Measurements from ENCODE around the gene THAP12. TPM values are rescaled to one million over a fixed set of nuclear protein-coding genes. Genes with fewer than 3 reads are reported as not detected.
A peak's percentile ranks its signal among the peaks of the same experiment; 100 is the strongest.

The THAP12 gene
- total RNA-seq, 4 donors from 2014 or later = 13.3 to 35.2 (median 22.9) TPM

- no peak overlapping the region for H3K4me3 ChIP-seq
- no peak for DNase-seq
These were observed 13.5 kb upstream of the THAP12 start for GRCh38 chr11:76394411-76394810.

GRCh38 chr11:76392870-76393269 lies 11.9 kb upstream of the THAP12 start:
- H3K27me3 ChIP-seq = no peaks in the 10 kb centered on the region
- no peak overlapping the region for H3K4me3 ChIP-seq
- no peak for DNase-seq
- intact Hi-C loops (cut with DNase I; ENCODE audit: low total_unique reads) = no loop called here
- no peaks in the 10 kb centered on the region for H3K9me3 ChIP-seq
- H3K27ac ChIP-seq = no peak overlapping the region
- TF ChIP-seq, protein P1, sequence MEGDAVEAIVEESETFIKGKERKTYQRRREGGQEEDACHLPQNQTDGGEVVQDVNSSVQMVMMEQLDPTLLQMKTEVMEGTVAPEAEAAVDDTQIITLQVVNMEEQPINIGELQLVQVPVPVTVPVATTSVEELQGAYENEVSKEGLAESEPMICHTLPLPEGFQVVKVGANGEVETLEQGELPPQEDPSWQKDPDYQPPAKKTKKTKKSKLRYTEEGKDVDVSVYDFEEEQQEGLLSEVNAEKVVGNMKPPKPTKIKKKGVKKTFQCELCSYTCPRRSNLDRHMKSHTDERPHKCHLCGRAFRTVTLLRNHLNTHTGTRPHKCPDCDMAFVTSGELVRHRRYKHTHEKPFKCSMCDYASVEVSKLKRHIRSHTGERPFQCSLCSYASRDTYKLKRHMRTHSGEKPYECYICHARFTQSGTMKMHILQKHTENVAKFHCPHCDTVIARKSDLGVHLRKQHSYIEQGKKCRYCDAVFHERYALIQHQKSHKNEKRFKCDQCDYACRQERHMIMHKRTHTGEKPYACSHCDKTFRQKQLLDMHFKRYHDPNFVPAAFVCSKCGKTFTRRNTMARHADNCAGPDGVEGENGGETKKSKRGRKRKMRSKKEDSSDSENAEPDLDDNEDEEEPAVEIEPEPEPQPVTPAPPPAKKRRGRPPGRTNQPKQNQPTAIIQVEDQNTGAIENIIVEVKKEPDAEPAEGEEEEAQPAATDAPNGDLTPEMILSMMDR (IDR thresholded peaks at IDR 0.05) = no peak
- no peak for TF ChIP-seq EP300 (IDR thresholded peaks at IDR 0.05; ENCODE audit: low read depth)
- TF ChIP-seq POLR2AphosphoS5 (IDR thresholded peaks at IDR 0.05) = no peak
- TF ChIP-seq POLR2A (IDR thresholded peaks at IDR 0.05) = no peak
- in situ Hi-C loops (cut with MboI; ENCODE audit: low pct_ligation_motif_present in 1 of 4, low pct_unique_long_range_greater_than_20kb in 1 of 4, low sequenced_read_pairs in 3 of 4) = no loop called here
- no peaks in the 10 kb centered on the region for H3K36me3 ChIP-seq
- H3K4me1 ChIP-seq = peaks cover 0 to 5% (median 0%) of the 10 kb centered on the region in 4 donors
- 63 to 93% methylated on average over 1 of the region's 1 CpG for WGBS, 2 donors (ENCODE audit: low coverage in 1 of 2)

More at GRCh38 chr11:76394411-76394810, 13.5 kb upstream of the THAP12 start:
- in situ Hi-C loops (cut with MboI; ENCODE audit: low pct_ligation_motif_present in 1 of 4, low pct_unique_long_range_greater_than_20kb in 1 of 4, low sequenced_read_pairs in 3 of 4) (no loop called here), intact Hi-C loops (cut with DNase I; ENCODE audit: low total_unique reads) (no loop called here)
- H3K9me3 ChIP-seq = no peaks in the 10 kb centered on the region
- no peak overlapping the region for H3K27ac ChIP-seq
- H3K27me3 ChIP-seq = no peaks in the 10 kb centered on the region
- TF ChIP-seq, protein P1 (IDR thresholded peaks at IDR 0.05) = no peak
- TF ChIP-seq EP300 (IDR thresholded peaks at IDR 0.05; ENCODE audit: low read depth) (no peak), POLR2AphosphoS5 (IDR thresholded peaks at IDR 0.05) (no peak), POLR2A (IDR thresholded peaks at IDR 0.05) (no peak)
- H3K36me3 ChIP-seq = no peaks in the 10 kb centered on the region
- peaks cover 0 to 5% (median 0%) of the 10 kb centered on the region in 4 donors for H3K4me1 ChIP-seq

GRCh38 chr11:76391811-76392475 lies 11.0 kb upstream of the THAP12 start:
- intact Hi-C loops (cut with DNase I; ENCODE audit: low total_unique reads) = no loop called here
- H3K27ac ChIP-seq = no peak overlapping the region
- in situ Hi-C loops (cut with MboI; ENCODE audit: low pct_ligation_motif_present in 1 of 4, low pct_unique_long_range_greater_than_20kb in 1 of 4, low sequenced_read_pairs in 3 of 4) = no loop called here

GRCh38 chr11:76391021-76391420 lies 10.1 kb upstream of the THAP12 start:
- H3K4me1 ChIP-seq = peaks cover 0 to 5% (median 0%) of the 10 kb centered on the region in 4 donors
- no peaks in the 10 kb centered on the region for H3K27me3 ChIP-seq
- in situ Hi-C loops (cut with MboI; ENCODE audit: low pct_ligation_motif_present in 1 of 4, low pct_unique_long_range_greater_than_20kb in 1 of 4, low sequenced_read_pairs in 3 of 4) (no loop called here), intact Hi-C loops (cut with DNase I; ENCODE audit: low total_unique reads) (no loop called here)
- H3K36me3 ChIP-seq = no peaks in the 10 kb centered on the region
- TF ChIP-seq, protein P1 (IDR thresholded peaks at IDR 0.05) = no peak
- TF ChIP-seq EP300 (IDR thresholded peaks at IDR 0.05; ENCODE audit: low read depth) (no peak), POLR2A (IDR thresholded peaks at IDR 0.05) (no peak), POLR2AphosphoS5 (IDR thresholded peaks at IDR 0.05) (no peak)
- no peak overlapping the region for H3K4me3 ChIP-seq
- H3K9me3 ChIP-seq = no peaks in the 10 kb centered on the region
- peak overlapping the region in 1 of 4 donors; percentile 34 for H3K27ac ChIP-seq
- 35 to 47% methylated on average over 6 of the region's 6 CpGs for WGBS, 2 donors (ENCODE audit: low coverage in 1 of 2)
- DNase-seq = no peak

More at GRCh38 chr11:76391811-76392475, 11.0 kb upstream of the THAP12 start:
- 82 to 90% methylated on average over 4 to 7 of the region's 7 CpGs for WGBS, 2 donors (ENCODE audit: low coverage in 1 of 2)
- no peak for DNase-seq
- H3K4me3 ChIP-seq = no peak overlapping the region
- H3K9me3 ChIP-seq = no peaks in the 10 kb centered on the region
- H3K36me3 ChIP-seq = no peaks in the 10 kb centered on the region
- peaks cover 0 to 5% (median 0%) of the 10 kb centered on the region in 4 donors for H3K4me1 ChIP-seq
- no peak for TF ChIP-seq POLR2A (IDR thresholded peaks at IDR 0.05)
- TF ChIP-seq POLR2AphosphoS5 (IDR thresholded peaks at IDR 0.05) = no peak
- TF ChIP-seq EP300 (IDR thresholded peaks at IDR 0.05; ENCODE audit: low read depth) = no peak
- TF ChIP-seq, protein P1 (IDR thresholded peaks at IDR 0.05) = no peak
- no peaks in the 10 kb centered on the region for H3K27me3 ChIP-seq
